Thyroid gland (tissue), 4 donors: ENCODE measurements around the gene UBL4B. TPM values are rescaled to one million over a fixed set of nuclear protein-coding genes. Genes with fewer than 3 reads are reported as not detected.
"Not testable (repeated sequence)": the region's sequence is repeated elsewhere in the genome, so short reads cannot be mapped to it uniquely, and the experiment has no call there.

Experiments
- DNase-seq, 2 donors: peaks; one replicate each; pipeline ENCODE4 v3.0.0-alpha.2; 2019
- H3K27ac ChIP-seq, 3 donors: fragments of 200-600 bp; sonication (generic); 1 replicate in 2 of 3; 2 replicates in 1 of 3; pipeline ENCODE4 v1.5.1; 2016 to 2019; ENCODE audit warnings: mild to moderate bottlenecking in 1 of 3, moderate library complexity in 1 of 3
- H3K27me3 ChIP-seq: fragments of 200-600 bp; sonication (generic); one replicate; pipeline ENCODE4 v1.5.1; 2019
- H3K36me3 ChIP-seq, 2 donors: fragments of 200-600 bp; sonication (generic); one replicate each; pipeline ENCODE4 v1.5.1; 2016 to 2019
- H3K4me1 ChIP-seq, 2 donors: fragments of 200-600 bp; sonication (generic); one replicate each; pipeline ENCODE4 v1.5.1; 2017 to 2019
- H3K4me3 ChIP-seq, 3 donors: fragments of 200-600 bp; sonication (generic); replicated peaks in 1 of 3; 1 replicate in 2 of 3; 2 replicates in 1 of 3; pipeline ENCODE4 v1.5.1; 2016; ENCODE audit warnings: mild to moderate bottlenecking in 1 of 3
- H3K9me3 ChIP-seq: fragments of 200-600 bp; sonication (generic); one replicate; pipeline ENCODE4 v1.5.1; 2017
- POLR2A ChIP-seq, 2 donors: fragments of 450-650 bp; IDR thresholded peaks; one replicate each; pipeline ENCODE4 v1.6.1; 2017; ENCODE audit warnings: antibody characterized with exemption in 2 of 2, mild to moderate bottlenecking in 2 of 2, moderate library complexity in 1 of 2
- WGBS, 2 donors: methylation state at CpG; one replicate each; pipeline ENCODE4 v1.1.5; 2017; 5-methylcytosine and 5-hydroxymethylcytosine counted together
- intact Hi-C: fragments of 100-400 bp; cut with DNase I; formaldehyde crosslinking; loops from one replicate; pipeline ENCODE4 v1.15.1; 2023
- total RNA-seq, 4 donors: library from RNA; depleted of rRNA; stranded (reverse); fragments of >200 nt; gene quantifications; one replicate each; pipeline ENCODE4 v1.2.3, GENCODE V29; 2016
- TF ChIP-seq, protein P1 (sequence below), 6 experiments: fragments of 200-600 bp in 3 of 6; fragments of 450-650 bp in 3 of 6; sonication (generic) in 3 of 6; IDR thresholded peaks; one replicate each; pipeline ENCODE4 v1.5.1; 2016 to 2019; ENCODE audit warnings: antibody characterized with exemption in 6 of 6, mild to moderate bottlenecking in 2 of 6, inconsistent platforms in 1 of 6, moderate library complexity in 1 of 6

UBL4B gene
- total RNA-seq, 4 donors from 2014 or later, result 0.27 TPM; not detected in 3

DNA sequence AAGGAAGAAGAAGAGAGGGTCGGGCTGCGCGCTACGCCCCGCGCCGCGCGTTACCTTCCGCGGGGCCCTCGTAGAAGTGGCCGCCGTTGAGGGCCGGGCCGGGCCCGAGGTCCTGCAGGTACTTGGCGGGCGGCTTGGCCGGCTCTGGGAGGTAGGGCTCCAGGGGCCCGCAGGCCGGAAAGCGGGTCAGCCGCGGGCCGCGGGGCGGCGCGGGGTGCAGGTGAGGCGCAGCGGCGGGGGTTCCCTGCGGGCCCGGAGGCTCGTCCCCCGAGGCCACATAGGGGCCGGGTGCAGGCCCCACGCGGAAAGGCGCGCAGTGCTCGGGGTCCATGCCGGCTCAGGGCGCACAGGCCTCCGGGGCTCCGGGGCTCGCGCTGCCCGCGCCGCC is 42.0 kb upstream of the UBL4B start:
- TF ChIP-seq POLR2A (IDR thresholded peaks at IDR 0.05), result no peak
- TF ChIP-seq, protein P1, sequence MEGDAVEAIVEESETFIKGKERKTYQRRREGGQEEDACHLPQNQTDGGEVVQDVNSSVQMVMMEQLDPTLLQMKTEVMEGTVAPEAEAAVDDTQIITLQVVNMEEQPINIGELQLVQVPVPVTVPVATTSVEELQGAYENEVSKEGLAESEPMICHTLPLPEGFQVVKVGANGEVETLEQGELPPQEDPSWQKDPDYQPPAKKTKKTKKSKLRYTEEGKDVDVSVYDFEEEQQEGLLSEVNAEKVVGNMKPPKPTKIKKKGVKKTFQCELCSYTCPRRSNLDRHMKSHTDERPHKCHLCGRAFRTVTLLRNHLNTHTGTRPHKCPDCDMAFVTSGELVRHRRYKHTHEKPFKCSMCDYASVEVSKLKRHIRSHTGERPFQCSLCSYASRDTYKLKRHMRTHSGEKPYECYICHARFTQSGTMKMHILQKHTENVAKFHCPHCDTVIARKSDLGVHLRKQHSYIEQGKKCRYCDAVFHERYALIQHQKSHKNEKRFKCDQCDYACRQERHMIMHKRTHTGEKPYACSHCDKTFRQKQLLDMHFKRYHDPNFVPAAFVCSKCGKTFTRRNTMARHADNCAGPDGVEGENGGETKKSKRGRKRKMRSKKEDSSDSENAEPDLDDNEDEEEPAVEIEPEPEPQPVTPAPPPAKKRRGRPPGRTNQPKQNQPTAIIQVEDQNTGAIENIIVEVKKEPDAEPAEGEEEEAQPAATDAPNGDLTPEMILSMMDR (IDR thresholded peaks at IDR 0.05), result no peak
- Histone ChIP-seq H3K4me1 (peaks cover 21 to 26% of the 10 kb centered on the region in 2 donors), H3K9me3 (no peaks in the 10 kb centered on the region), H3K27ac (no peak overlapping the region), H3K4me3 (no peak overlapping the region), H3K36me3 (no peaks in the 10 kb centered on the region), H3K27me3 (peaks cover 39% of the 10 kb centered on the region)
- 9 to 24% methylated on average over 16 to 28 of the region's 52 CpGs for WGBS, 2 donors
- DNase-seq, result no peak
- intact Hi-C loops, result no loop called here

DNA sequence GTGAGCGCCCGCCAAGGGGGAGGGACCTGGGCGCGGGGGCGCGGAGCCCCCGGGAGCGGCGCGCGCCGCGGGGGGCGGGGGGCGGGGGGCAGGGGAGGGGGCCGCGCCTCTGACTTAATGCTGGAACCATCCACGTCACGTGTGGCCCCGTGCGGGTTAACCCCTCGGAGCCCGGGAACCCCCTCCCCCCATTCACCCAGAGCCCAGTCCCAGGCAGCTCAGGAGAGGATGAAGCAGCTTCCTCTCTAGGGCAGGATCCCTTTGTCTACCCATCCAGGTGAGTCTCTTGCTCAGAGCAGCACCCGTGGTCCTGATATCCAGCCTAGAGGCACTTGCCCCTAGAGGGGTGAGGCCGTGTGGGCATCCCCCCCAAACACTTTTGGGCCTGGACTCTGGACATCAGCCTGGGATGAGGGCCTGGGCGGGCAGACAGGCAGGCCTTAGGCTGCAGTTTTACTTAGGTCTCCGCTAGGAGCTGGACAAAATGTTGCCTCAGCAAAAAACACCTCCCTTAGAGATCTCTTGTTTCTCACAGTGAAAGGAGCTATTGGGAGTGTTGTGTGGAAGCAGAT is 41.5 kb upstream of the UBL4B start, which contains the start of gene ALX3:
ALX3 (minus strand) TSS at position 2 of the 572 bp plus-strand sequence. CDS start 60 bp downstream, outside the sequence.
- intact Hi-C loops, result no loop called here
- Histone ChIP-seq H3K4me1 (peaks cover 21 to 26% of the 10 kb centered on the region in 2 donors), H3K27me3 (peaks cover 39% of the 10 kb centered on the region), H3K4me3 (no peak within 1 kb of the TSS), H3K27ac (no peak within 1 kb of the TSS), H3K36me3 (no peaks in the 10 kb centered on the region), H3K9me3 (no peaks in the 10 kb centered on the region)
- TF ChIP-seq, protein P1 (IDR thresholded peaks at IDR 0.05), result no peak
- 43 to 62% methylated on average over 3 to 5 of the region's 27 CpGs for WGBS, 2 donors
- no peak for DNase-seq

DNA sequence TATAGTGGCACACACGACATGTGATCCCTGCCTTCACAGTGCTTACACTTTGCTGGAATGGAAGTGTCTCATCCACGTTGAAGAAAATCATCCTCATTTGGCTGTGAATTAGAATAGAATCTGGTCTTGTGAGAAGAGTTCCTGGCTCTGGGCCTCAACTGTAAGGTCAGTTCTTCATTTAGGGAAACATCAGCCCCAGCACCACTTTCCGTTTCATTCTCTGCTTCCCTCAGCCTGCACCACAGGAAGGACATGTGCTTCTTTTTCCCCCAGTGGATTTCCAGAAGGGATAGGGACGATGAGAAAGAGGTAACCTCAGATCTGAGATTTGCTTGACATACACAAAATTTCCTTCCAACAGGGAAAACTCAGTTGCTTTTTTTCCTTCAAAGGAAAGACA is 38.1 kb upstream of the UBL4B start:
- H3K9me3 ChIP-seq, result no peaks in the 10 kb centered on the region
- no peak for DNase-seq
- H3K4me1 ChIP-seq, result peaks cover 9 to 11% of the 10 kb centered on the region in 2 donors
- no peak overlapping the region for H3K4me3 ChIP-seq
- TF ChIP-seq, protein P1 (IDR thresholded peaks at IDR 0.05), result no peak
- no peak for TF ChIP-seq POLR2A (IDR thresholded peaks at IDR 0.05)
- 76 to 81% methylated on average over 4 of the region's 4 CpGs for WGBS, 2 donors
- intact Hi-C loops, result no loop called here
- H3K27ac ChIP-seq, result no peak overlapping the region
- peaks cover 20% of the 10 kb centered on the region for H3K27me3 ChIP-seq
- H3K36me3 ChIP-seq, result no peaks in the 10 kb centered on the region

GRCh38 chr1:110076789-110077500 is 35.3 kb upstream of the UBL4B start:
- peak; percentile 39 to 52 for DNase-seq
- whole genome bisulfite sequencing, 2 donors, result 57 to 63% methylated on average over 3 of the region's 3 CpGs
- TF ChIP-seq, protein P1 (IDR thresholded peaks at IDR 0.05), result no peak
- TF ChIP-seq POLR2A (IDR thresholded peaks at IDR 0.05), result no peak
- H3K9me3 ChIP-seq, result no peaks in the 10 kb centered on the region
- H3K4me3 ChIP-seq, result no peak overlapping the region
- H3K27me3 ChIP-seq, result no peaks in the 10 kb centered on the region
- H3K4me1 ChIP-seq, result no peaks in the 10 kb centered on the region
- H3K27ac ChIP-seq, result no peak overlapping the region
- H3K36me3 ChIP-seq, result no peaks in the 10 kb centered on the region
- intact Hi-C loops, result no loop called here

GRCh38 chr1:110079995-110080394 is 32.2 kb upstream of the UBL4B start:
- H3K9me3 ChIP-seq, intact Hi-C loops, DNase-seq, H3K27ac ChIP-seq, H3K36me3 ChIP-seq, H3K4me3 ChIP-seq: not testable (repeated sequence)
- peaks cover 11 to 14% of the 10 kb centered on the region in 2 donors for H3K4me1 ChIP-seq
- peaks cover 19% of the 10 kb centered on the region for H3K27me3 ChIP-seq
- 98 to 100% methylated on average over 2 of the region's 2 CpGs for WGBS, 2 donors
